GM18507 (cell line): ENCODE results near the gene IFFO2.

Experiments
- DNase-seq: peaks from one replicate; pipeline ENCODE4 v3.0.0; 2011; ENCODE audit warnings: low read depth; ENCODE audit not compliant: insufficient read length; ENCODE audit errors: extremely low spot score
- FAIRE-seq: peaks from 2 replicates; lab custom pipeline; 2011; peaks lifted over from hg19 to GRCh38; lab: Jason Lieb, UNC

The IFFO2 gene

DNA sequence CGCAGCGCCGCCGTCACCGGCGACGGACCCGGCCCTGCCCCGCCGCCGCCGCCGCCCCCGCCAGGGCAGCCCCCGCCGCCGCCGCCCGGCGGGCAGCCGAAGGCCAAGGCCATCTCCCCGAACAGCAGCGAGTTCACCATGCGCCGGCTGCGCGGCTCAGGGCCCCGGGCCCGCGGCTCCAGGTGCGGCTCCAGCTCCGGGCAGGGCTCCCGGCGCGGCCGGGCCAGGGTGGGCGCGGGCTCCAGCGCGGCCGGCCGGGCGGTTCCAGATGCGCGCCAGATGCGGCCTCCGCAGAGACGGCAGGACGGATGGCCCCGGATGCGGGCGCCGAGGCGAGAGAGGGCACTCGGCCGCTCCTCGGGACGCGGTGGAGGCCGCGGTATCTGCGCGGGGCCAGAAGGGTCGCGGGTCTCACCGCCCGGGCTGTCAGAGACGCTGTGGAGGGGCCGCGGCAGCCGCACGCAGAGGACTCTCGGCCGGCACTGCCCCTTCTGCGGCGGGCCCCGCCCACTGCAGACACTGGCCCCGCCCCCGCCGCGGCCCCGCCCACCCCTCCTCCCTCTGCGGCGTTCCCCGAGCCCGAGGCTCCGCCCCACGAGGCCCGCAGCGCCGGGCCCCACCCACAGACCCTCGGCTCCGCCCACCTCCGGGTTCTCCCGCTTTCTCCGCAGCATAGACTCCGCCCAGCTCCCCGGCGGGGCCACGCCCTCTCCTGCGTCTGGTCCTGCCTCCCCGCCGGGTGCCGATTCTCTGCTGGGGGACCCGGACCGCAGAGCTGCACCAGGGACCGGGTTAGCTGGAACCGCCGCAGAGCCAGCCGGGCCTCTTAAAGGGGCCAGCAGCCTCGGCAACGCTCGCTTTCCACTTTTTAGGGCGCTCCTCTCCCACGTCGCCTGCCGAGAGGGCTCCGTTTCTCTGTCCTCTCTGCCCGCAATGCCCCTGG, at the start of gene IFFO2:
Gene IFFO2, minus strand, starts transcription at position 484 of the 943 bp plus-strand sequence. Its CDS starts 344 bp downstream, at position 140.
- peak; percentile 95 for FAIRE-seq
- DNase-seq: peak; percentile 99

DNA sequence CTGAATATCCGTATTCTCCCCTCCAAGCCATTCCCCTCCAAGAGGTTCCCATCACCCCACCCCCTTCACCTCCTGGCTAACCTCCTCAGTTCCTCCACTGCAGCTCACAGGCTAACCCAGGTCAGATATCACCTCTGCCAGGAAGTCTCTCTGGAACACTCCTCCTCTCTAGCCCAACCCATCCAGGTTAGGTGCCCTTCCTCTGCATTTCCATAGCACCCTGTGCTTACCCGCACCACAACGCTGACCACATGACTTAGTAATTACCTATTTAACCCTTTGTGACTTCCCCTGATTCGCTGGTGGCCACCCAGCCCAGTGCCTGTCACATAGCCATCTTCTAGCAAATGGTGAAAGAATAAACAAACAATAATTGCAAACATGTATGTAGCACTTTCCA, 49.5 kb upstream of the IFFO2 start:
- DNase-seq: no peak
- no peak for FAIRE-seq

- FAIRE-seq (no peak), DNase-seq (no peak)
These were observed 47.2 kb upstream of the IFFO2 start for GRCh38 chr1:19003371-19004290.

GRCh38 chr1:19000065-19000464, 43.6 kb upstream of the IFFO2 start:
- FAIRE-seq (no peak), DNase-seq (no peak)

GRCh38 chr1:18999359-18999758, 42.9 kb upstream of the IFFO2 start:
- FAIRE-seq (no peak), DNase-seq (no peak)

GRCh38 chr1:18998016-18998724, 41.7 kb upstream of the IFFO2 start:
- FAIRE-seq (no peak), DNase-seq (no peak)

GRCh38 chr1:18997508-18997907, 41.0 kb upstream of the IFFO2 start:
- no peak for DNase-seq
- FAIRE-seq: no peak

DNA sequence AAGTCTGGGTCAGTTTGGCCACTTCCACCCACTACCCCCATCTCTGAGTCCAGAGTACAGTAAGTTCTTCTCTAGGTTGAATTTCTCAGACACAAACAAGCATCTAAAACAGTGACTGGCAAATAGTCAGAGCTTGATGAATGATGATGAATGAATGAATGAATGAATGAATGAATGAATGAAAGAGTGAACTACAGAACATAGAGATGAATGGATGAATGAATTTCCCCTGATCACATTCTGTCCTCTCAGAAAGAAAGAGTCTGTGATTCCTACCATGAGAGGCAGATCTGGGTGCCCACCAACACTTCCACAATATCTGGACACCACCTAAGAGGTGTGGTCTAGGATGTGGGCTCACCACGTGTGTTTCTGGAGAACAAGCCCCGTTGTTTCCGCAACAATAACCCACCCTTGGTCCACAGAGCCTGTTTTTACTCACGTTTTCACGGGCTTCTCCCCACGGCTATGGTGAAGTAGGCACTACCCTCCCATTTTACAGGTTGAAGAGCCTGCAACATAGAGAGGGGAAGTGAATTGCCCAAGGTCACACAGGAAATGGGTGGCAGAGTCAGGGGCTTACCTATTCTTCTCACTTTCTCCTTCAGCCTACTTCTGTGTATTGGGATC, 40.2 kb upstream of the IFFO2 start:
- no peak for DNase-seq
- no peak for FAIRE-seq

DNA sequence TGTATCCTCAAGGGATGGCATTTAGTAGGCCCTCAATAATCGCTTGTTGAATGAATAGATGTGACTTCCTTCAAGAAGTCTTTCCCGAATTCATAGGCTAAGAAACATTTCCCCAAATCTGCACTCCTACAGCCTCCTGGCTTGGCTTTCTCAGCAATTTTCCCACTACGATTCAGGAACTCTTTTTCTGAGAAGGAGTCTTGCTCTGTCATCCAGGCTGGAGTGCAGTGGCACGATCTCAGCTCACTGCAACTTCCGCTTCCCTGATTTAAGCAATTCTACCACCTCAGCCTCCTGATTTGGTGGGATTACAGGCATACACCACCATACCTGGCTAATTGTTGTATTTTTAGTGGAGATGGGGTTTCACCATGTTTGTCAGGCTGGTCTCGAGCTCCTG, 37.9 kb upstream of the IFFO2 start:
- no peak for DNase-seq
- FAIRE-seq: no peak

- no peak for FAIRE-seq
- DNase-seq: no peak
These were observed 36.2 kb upstream of the IFFO2 start for GRCh38 chr1:18992646-18993045.

DNA sequence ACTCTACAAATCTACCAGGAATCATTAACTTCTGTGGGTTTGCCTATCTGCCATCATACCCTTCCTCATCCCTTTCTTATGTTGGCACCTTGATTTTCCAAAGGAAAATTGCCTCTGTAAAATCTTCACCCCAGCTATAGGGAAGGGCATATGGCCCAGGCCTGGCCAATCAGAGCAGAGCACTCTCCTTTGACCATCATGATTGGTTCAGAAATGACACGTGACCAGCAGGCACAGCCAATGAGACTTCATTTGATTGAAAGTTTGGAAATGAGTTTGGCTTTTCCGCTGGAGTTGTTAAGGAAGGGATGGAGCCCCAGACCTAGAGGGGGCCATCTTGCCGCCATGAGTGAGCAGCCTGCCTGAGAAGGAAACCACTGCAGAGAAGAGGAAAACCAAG, 35.1 kb upstream of the IFFO2 start:
- FAIRE-seq (no peak), DNase-seq (no peak)

DNA sequence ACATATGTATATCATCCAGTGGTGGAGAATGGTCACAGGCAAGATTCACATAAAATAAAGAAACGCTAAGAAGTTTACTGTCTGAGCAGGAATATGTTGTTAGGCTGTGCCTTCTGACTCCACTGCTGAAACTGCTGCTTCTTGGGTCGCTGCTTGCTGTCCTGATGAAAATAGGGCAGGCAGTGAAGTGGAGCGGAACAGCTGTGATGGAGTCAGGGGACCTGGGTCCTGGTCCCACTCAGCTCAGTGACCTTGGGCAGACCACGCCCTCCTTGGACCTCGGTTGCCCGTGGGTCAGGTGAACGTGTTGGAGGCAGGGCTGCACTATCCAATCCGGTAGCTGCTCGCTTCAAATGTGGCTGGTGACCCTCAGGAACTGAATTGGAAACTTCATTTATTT, 33.4 kb upstream of the IFFO2 start:
- FAIRE-seq (no peak), DNase-seq (no peak)

- FAIRE-seq (no peak), DNase-seq (no peak)
These were observed 32.8 kb upstream of the IFFO2 start for GRCh38 chr1:18989176-18989799.

GRCh38 chr1:18981242-18981641, 24.8 kb upstream of the IFFO2 start:
- no peak for DNase-seq
- no peak for FAIRE-seq

DNA sequence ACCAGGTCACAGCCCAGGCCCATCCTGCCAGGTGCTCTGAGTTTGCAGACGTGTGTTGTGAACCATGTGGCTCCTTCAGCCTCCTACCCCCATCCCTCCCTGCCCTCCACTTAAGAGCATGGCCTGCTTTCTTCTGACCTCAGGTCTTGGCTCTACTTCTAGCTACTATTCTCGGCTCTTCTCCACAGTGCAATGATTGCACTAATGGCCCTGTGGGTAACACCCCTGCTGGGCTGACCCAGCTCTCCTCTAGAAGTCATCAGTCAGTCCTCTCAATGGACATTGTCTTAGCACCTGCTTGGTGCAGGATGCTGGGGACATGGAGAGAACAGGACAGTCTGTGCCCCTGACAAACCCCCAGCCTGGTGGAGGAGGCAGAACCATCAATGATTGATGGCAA, 22.2 kb upstream of the IFFO2 start:
- no peak for FAIRE-seq

GRCh38 chr1:18977428-18977827, 21.0 kb upstream of the IFFO2 start:
- FAIRE-seq: no peak
- no peak for DNase-seq

More for the DNA sequence above, 22.2 kb upstream of the IFFO2 start:
- DNase-seq: no peak

DNA sequence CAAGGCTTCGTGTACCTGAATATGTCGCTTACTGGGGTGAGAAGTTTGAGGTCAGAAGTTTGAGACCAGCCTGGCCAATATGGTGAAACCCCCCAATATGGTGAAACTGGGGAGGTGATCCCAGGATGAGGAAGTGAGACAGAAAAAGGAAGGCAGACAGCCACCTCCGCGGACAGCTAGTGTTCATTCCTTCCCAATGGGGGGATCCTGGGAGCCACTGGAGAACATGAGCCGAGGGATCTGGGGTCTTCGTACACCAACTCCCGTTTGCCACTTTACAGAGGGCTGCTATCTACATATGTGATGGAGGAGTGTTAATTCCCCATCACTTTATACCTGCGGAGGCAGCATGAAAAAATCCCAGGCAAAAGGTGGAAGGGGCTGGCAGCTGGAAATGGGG, 19.6 kb upstream of the IFFO2 start:
- FAIRE-seq (no peak), DNase-seq (no peak)

GRCh38 chr1:18974606-18975005, 18.1 kb upstream of the IFFO2 start:
- no peak for FAIRE-seq
- DNase-seq: no peak

GRCh38 chr1:18974005-18974404, 17.5 kb upstream of the IFFO2 start:
- FAIRE-seq (no peak), DNase-seq (no peak)
